NK-92 treated with Interleukin-12 subunit alpha and Interleukin-12 subunit beta, amount 100 ng/mL, for 24 hours (cell line): ENCODE measurements around the gene RPUSD4.

ENCODE experiments used
- DNase-seq: peaks from one replicate; lab custom pipeline; 2025; lab: John Stamatoyannopoulos, UW

The RPUSD4 gene

DNA sequence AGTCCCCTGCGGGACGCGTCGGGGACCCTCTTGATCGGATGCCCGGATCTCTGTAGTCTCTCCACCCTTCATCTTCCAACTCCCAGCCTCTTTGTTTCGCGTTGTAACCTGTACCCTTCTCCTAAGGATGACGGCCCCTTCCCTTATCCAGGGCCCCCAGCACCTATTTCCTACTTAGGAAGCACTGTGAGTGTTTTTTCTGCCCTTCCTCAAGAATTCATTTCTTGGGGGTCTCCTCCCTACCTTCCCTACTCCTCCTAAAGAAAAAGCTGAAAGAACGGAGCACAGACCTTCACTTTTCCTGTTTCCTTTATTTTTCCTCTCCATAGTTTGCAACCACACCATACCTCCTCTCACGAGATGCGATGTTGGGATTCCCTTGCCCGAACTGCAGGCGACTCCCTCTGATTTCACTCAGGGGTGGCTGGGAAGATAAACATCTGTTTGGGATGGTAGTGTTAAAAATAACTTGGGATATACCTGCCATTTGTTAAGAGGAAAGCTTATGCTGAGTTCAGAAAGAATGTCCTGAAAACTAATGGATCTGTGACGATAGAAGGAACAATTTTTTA is 725 bp upstream of the RPUSD4 start:
- DNase-seq = no peak

DNA sequence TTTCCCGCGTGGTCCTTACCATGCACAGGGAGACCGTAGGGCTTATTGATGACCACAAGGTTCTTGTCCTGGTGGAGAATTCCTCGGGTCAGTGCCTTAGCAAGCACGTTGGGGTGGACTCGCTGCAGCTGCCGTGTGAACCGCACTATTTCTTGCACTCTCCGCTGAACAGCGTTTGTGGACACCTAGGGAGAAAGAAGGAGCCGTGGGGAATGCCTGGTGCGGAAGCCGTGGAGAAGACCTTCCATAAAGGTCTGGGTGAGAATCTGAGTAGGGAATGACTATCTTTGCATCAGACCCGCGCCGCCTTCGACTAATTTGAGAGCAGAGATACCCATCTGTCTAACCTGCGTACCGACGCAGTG is 597 bp downstream of the RPUSD4 start:
- DNase-seq = no peak

DNA sequence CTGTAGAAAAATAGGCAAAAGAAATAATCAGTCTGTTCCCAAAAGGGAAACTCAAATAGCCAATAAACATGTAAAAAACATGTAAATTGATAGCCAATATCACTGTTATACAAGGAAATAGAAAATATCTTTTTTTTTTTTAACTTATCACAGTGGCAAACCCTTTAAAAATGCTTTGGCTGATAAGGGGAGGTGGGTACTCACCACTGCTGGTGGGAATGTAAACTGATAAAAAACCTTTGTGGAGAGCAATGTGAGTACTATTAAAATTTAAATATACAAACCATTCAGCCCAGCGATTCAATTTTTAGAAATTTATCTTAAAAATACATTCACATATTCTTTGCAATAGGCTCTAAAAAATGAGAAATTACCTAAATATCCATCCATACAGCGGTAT is 3.6 kb downstream of the RPUSD4 start:
- DNase-seq = no peak

DNA sequence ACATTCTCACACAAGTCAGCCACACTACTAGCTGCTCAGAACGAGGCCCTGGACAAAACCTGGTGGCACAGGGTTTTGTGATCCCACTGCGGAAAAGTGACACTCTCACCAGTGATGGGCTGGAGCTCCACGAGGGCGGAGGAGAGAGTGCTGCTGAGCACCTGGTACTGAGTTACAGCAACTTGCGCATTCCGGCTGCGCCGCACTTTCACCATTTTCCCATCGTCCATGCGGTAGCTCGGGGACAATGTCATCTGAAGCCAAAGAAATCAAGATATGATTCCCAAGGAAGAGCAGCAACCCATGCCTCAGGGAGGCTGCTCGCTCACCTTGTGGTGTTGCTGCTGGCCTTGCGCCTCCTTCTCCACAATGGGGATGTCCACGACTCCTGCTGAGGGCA is 6.1 kb downstream of the RPUSD4 start:
- no peak for DNase-seq

DNA sequence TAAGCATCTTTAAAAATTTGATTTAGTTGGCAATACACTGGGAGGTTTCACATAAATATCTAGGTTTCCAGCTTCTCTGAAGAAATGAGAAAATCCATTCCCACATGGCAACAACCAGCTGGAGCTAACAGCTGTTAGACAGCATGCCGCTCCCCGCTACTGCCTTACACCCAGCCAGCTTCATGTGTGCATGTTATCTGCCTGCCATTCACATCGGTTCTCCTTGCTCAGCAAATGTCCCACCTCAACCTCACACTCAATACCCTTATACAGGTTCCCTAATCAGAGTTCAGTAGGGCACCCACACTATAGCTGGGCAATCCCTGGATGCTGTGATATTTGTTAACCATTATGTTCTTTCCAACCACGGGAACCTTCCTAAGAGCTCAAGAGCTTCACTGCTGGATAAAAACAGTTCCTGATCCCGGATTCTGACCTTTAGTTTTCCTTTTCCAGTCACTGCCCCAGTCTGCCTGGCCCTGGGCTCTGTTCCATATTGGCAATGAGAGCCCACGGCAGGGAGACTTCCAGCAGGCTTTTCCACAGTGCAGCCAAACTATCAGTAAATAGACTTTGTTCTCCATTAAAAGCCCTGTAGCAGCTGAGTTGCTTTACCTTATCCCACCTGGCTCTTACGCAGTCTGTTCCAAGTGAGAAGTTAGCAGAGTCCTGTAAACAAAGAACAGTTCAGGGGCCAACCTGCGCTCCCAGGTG is 8.6 kb downstream of the RPUSD4 start:
- no peak for DNase-seq

DNA sequence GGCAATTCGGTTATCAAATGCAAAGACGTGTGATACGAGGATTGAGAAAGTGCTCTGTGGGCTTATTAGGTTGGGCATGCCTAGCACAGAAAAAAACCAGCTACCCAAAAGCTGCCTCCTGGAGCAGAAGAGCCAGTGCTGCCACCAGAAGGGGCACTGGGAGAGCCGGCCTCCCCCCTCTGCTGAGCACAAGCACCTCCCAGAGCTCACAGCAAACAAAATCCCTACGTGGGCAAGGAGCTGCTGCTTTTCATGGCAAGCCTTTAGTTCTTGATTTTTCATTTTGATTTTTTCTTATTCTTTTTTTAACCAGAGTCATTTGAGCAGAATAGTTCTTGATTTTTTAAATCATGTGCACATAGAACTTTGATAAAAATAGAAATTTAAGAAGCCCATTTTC is 12.8 kb downstream of the RPUSD4 start:
- no peak for DNase-seq

DNA sequence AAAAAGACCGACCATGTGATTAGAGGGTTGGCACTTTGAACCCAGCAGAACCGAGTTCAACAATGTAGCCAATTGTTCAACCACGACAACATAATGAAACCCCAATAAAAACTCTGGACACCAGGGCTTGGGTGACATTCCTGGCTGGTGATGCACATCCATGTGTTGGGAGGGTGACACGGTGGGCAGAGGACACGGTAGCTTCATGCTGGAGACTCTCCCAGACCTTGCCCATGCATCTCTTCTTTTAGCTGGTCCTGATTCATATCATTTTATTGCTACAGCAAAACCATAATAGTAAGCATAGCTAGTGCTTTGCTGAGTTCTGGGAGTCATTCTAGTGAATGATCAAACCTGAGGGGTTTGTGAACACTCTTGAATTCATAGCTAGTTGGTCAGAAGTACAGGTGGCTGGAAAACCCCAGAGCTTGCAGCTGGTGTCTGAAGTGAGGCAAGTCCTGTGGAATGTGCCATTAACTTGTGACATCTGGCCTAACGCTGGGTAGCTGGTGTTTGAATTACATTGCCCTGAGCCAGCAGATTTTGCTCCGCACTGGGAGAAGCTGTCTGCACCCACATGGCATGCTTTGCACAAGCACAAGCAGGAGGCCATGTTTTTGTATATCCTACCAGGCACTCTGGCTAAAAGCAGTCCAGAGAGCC is 14.0 kb downstream of the RPUSD4 start:
- DNase-seq = no peak

DNA sequence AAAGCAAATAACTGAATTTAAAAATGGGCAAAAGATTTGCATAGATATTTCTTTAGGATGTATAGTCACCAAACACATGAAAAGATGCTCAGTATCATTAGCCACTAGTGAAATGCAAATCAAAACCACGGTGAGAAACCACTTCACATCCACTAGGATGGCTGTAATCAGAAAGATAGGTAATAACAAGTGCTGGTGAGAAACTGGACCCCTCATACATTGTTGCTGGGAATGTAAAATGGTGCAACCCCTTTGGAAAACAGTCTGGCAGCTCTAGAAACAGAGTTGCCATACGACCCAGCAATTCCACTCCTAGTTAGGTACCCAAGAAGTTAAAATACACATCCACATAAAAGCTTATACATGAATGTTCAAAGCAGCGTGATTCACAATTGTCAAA is 16.3 kb downstream of the RPUSD4 start:
- no peak for DNase-seq

DNA sequence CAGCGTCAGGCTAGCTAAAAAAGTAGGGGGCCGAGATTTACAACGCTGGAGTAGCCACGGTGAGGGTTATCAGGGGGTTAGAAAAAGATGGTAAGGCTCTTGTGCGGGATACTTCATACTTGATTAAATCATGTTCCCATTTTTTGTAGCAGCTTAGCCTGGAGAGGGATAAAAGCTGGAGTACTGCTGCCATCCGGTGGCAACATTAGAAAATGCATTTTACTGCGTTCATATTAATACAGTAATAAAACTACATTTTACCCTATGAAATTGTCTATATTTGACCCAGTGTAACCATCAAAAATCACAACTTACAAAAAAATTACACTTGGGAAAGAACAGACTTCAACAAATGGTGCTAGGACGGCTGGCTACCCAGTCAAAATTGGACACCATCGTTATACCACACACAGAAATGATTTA is 17.3 kb downstream of the RPUSD4 start:
- no peak for DNase-seq

DNA sequence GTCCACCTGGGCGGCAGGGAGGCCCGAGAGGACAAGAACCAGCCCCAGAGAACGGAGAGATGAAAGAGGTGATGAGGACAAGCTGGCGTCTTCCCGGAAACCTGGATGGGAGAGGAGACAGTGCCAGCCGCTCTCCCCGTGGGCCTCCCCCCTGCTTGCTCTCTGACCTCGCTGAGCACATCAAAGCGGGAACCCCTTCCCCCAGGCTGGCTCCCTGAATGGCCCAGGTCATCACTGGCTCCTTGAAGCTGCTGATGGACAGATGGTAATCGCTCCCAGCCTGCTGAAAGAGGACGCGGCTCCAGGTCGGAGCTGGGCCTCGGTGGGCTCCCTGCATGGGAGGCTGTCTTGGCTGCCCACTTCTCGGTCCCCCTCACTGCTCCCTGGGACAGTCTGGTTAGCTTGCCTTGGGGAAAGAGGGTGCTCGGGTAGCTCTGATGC is 18.4 kb downstream of the RPUSD4 start:
- no peak for DNase-seq

DNA sequence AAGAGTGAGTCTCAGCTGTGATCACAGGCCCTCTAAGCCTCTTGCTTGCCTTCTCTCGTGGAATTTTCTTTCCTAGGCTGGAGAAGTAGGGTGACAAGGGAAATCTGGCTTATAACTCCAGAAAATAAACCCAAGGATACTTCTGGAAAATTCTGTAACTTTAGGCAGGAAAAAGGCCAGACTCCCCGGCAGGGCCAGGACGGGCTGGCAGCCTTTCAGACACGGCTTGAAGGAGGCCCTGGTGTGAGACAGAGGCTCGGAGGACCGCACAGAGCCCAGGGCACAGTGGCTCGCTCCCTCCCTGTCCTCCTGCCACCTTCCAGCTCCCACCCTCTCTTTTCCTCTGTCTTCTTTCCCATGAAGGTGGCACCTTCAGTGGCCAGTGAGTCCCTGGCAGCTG is 19.1 kb downstream of the RPUSD4 start:
- DNase-seq = no peak

DNA sequence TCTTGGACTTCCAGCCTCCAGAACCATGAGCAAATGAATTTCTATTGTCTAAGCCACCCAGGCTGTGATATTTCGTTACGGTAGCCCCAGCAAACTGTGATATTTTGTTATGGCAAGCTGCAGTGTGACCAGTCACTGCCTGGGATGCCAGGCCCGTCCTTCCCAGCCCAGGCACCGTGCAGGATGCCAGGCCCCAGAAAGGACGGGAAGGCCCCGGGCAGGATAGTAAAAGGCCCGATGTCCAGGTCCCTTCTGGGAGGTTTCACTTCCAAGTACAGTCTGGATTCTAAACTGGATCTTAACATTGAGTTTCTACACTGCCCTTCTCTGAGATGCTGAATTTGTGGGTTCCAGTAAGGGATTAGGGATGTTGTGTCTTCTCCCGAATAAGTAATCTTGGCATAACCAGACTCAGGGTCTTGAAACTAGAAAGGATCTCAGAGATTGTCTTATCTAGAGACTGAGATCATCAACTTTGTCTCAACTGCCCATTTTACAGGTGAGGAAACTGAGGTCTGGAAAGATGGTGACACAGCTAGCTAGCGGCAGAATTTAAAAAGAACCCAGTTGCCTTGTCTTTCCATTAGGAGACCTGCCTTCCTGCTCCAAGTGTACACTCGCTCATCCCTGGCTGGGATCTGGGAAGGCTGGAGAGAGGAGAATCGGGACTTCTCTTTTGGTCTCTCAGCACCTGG is 19.9 kb downstream of the RPUSD4 start:
- no peak for DNase-seq

DNA sequence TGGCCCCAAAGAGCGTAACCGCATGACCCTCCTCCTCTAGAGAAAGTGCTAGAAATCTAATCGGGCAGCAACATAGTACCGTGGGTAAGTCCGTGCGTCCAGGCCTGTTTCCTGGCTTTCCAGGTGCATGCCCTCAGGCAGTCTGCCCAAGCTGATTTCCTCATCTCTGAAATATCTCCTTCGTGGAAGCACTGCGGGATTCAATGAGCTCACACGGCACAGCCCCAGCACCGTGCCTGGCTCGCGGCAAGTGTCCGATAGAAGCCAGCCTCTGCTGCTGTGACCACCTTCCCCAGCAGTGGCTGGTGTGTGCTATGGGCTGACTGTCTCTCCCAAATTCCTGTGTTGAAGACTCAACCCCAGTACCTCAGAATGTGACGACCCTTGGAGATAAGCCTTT is 20.7 kb downstream of the RPUSD4 start:
- DNase-seq = no peak

DNA sequence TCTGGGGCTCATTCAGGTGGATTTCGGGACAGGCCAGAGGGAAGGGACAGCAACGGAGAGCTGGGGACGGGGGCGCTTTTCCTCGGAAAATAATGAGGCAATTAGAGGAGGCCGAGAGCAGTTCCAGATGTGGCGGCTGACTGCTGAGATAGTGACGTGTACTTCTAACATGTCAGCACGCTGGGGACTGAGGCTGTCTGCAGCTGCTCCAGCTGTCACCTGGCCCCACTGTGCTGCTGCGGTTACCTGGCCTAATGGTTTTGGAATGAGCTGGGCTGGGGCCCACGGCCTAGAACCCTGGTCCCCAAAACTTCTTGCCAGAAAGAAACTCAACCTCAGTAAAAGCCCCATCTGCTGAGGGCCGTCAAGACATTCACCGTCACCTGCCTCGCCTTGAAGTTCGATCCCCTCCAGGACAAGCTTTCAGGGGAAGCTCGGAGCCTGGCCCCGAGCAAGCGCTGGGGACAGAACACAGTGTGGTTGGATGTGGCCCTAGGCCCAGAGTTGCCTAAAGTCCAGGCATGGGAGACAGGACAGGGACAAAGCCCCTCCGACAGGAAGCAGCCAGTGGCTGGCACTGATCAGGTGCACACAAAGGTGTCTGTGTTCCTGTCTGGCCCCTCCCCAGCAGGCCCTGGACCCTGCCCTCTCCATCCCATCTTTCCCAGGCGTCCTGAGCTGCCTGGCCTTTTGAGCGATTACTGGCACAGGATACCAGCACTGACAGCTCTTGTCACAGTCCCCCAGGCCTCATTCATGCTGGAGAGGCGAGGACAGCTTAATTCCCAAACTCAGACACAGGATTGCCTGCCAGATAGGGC is 22.1 kb downstream of the RPUSD4 start:
- DNase-seq = no peak

DNA sequence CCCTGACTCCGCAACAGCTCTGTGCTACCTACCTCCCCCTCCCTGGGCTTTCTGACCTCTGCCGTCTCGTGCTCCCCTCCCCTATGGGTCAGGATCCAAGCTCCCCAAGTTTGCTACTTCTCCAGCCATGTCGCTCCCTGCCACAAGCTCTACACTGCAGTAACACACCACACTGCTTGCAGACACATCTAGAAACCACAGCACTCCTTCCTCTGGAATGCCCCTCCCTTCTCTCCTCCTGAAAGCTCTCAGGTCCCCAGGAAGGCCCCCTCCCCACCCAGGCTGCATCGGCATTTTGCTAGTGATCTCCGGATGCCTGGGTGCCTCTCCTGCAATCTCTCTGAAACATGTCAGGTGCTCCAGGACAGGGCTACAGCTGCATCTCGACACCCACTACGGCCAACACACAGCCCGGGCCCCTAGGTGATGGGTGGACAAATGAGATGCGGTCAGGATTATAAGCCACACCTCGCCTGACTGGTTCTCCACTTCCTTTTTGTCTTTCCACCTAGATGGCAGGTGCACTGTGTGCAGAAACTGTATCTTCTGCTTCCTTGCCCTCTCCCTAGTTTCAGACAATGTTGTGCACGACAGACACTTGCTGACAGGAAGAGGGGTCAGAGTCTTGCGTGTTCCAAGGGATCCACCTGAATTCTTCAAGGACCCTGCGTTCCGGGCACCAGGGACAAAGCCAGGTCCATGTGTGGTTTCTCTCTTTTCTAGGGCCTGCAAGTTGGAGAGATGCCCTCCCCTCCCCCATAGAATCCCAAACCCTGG is 22.9 kb downstream of the RPUSD4 start:
- no peak for DNase-seq

DNA sequence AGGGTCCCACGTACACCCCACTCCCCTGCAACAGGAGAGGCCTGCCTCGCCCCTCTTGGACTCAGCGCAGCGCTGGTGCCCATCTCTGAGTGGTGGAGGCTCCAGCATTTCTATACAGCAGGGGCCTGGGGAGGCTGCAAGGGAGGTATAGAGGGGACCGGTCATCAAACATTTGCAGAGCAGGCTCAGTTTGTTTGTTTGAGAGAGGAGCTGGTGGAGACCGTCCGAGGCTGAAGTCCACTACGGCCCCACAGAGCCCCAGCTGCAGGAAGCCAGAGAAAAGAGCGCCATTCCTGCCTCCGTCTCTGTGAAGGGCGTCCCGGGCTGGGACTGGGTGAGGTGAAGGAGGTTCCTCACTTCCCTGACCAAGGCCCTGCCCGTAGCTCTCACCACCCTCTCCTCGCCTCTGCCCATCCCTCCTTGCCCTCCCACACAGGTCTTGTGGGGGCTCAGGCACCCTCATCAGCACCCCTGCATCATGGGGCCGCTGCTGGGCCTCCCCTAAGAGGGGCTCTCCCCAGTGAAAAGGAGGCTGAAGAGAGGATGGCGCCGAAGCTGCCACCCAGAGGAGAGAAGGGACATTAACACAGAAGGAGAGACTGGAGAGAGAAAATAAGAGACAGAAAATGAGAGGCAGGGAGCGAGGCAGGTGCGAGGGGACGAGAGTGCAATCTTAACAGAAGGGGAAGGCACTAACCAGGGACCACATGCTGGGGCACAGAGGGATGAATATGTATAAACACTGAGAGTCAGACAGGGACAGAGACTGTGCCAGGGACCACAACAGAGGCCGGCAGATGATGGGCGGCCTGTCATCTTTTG is 24.5 kb downstream of the RPUSD4 start:
- no peak for DNase-seq

DNA sequence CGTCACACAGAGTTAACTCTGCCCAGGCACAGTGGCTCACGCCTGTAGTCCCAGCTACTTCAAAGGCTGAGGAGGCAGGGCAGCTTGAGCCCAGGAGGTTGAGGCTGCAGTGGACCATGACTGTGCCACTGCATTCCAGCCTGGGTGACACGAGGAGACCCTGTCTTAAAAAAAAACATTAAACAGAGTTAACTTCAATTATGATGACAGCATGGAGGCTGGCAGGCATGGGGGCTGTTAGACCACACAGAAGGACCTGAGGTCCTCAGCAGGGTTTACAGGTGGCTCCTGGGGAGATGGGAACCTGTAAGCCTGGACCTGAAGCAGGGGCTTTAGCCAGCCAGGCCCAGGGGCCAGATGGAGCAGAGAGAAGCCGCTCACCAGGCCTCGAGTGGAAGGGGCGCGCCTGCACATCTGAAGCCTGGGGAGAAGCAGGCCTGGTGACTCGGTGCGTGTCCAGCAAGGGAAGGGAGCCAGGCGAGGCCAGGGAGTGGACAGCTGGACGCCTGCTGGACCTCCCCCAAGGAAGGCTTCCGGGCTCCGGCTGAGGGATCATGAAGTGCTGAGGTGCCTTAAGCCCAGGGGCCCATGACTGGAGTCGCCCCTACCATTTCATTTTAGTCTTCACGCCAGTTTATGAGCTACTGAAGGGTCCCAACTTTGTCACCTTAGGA is 25.3 kb downstream of the RPUSD4 start:
- no peak for DNase-seq

DNA sequence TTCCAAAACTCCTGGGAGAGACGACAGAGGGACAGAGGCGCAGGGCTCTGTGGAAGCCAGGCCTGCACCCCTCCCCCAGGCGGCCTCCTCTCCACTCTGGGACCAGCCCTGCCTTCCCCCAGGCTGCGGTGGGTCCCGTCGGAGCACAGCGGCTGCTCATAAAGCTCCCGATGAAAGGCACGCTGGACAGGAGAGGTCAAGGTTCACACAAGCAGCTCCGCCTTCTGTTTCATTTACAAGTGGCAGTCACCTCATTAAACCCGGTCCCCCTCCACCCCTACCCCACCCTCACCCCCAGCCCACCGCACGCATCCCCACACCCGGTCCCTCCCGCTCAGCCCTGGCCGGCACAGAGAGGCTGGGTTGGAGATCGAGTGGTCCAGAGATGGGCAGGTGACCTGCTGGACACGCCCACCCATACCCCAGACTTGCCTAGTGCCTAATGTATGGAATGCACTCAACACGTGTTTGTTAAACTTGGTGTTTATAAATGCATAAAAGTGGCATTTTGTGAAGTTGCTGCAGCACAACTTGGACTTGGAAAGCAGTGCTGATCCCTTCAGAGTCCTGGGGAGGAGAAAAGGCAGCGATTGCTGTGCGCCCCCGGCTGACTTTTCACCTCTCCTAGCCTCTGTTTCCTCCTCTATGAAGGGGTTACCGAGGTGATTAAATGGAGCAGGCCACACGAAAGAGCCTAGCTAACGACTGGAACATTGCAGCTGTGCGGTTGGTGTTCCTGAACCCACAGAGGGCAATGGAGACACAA is 26.0 kb downstream of the RPUSD4 start:
- no peak for DNase-seq

DNA sequence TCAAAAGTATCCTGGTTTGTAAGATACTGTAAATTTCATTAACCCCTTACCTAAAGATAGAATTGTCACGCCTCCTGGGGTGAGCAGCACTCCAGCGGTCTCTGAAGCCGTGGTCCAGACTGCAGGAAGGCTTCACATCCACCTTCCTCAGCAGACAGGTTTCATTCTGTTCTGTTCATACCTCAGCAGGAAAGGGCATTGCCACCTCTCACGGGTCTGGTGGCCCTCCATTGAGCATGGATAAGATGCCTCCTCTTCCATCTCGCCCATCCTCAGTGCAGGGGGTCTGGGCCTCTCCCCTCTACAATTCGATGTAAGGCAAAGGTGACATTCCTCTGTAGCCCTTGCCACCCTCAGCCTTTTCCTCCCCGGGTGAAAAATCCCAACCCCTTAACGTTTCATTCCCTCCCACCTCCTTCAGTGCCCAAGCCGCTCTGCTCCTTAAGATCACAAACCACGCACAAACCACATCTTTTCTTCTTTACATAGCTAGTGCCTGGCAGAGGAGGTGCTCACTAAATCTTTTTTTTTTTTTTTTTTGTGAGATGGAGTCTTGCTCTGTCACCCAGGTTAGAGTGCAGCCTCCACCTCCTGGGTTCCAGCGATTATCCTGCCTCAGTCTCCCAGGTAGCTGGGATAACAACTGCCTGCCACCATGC is 28.5 kb downstream of the RPUSD4 start:
- no peak for DNase-seq
